Stimulated activated CD8-positive, alpha-beta memory T cell treated with anti-CD3 and anti-CD28 coated beads, Interleukin-12 subunit alpha, Interleukin-12 subunit beta, amount 100 ng/mL, for 1 hour (primary cell): ENCODE results near the gene ANKRD16.
"Not testable (repeated sequence)": the region's sequence is repeated elsewhere in the genome, so short reads cannot be mapped to it uniquely, and the experiment has no call there.

ENCODE experiments used
- DNase-seq: peaks from one replicate; pipeline ENCODE4 v3.0.0-alpha.2; 2020; ENCODE audit warnings: low read depth

Gene ANKRD16

DNA sequence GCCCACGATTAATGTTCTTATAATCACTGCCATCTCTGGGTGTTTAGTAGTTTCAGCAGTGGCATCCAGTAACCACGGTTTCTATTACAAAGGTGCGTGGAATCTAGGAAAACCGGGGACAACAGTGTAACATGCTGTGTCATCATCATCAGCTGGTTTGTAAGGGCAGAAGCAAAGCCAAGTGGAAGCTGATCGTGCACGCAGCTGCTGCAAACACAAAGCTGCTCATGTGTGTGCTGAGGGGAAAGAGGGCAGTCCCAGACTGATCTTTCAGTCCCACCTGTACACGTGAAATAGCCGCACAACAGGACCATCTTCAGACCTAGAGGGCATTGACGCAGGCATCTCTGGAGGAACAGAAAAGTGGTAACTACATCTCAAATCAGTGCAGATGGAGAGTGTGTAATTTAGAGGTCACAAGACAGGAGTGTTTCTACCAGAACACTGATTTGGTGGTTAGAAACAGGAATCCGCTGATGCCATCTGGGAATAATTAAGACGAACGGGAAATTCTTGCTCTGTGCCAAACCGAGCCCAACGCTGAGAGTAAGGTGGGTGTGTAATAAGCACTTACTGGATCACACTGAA, 13.4 kb downstream of the ANKRD16 start:
- DNase-seq, result no peak

DNA sequence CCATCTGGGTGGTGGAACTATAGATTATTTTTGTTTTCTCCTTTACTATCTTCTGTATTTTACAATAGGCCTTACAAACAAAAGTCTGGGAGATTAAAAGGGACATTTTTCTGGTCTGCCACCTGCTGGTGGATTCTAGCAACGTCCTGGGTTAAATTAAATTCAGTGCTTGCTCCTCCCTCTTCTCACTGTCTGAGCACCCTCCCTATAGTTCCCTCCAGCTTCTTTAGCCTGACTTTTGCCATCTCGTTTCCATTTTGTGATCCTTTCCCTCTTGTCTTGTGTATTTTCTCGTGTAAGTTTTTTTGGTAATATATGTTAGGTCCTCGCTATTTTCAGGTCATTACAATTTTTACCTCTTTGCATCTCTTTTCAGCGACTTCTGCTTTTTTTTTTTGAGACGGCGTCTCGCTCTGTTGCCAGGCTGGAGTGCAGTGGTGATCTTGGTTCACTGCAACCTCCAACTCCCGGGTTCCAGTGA, 16.1 kb downstream of the ANKRD16 start:
- peak; percentile 51 for DNase-seq

DNA sequence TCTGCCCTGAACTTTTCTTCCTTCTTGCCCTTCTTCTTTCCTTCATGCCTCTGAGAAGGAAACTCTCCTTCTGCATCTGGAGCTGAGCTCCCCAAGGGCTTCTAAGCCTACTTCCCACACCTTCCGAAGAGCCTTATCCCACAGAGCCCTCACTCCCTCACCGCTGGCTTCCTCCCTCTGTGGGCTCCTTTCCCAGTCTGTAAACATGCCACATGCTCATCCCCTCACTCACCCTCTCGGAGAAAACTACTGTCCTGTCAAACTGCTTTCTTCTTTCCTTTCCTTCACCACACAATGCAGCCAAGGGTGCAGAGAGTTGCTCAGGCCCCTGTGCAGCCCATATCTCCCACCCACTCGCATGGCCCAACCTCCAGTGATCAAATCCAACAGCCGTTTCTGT, 18.1 kb downstream of the ANKRD16 start:
- no peak for DNase-seq

DNA sequence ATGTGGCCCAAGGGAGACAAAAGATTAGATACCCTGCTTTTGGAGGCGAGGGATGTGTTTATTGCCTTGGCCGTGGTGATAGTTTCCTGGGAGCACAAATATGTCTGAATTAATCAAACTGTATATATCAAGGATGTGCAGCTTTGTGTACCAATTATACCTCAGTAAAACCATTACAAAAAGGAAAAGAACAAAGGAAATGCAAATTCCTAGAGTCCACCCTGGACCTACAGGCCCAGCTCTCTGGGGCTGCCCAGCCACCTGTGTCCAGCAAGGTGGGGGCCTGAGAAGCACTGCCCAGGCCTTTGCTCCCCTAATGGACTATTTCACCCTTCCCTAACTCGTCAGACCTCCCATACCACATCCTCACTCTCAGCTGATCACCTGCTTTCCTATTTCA, 20.5 kb downstream of the ANKRD16 start:
- no peak for DNase-seq

DNA sequence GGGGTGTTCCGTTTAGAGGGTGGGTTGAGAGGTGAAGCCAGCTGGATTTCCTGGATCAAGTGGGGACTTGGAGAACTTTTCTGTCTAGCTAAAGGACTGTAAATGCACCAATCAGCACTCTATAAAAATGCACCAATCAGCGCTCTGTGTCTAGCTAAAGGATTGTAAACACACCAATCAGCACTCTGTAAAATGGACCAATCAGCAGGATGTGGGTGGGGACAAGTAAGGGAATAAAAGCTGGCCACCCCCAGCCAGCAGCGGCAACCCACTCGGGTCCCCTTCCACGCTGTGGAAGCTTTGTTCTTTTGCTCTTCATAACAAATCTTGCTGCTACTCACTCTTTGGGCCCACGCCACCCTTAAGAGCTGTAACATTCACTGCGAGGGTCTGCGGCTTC, 21.3 kb downstream of the ANKRD16 start:
- not testable (repeated sequence) for DNase-seq

DNA sequence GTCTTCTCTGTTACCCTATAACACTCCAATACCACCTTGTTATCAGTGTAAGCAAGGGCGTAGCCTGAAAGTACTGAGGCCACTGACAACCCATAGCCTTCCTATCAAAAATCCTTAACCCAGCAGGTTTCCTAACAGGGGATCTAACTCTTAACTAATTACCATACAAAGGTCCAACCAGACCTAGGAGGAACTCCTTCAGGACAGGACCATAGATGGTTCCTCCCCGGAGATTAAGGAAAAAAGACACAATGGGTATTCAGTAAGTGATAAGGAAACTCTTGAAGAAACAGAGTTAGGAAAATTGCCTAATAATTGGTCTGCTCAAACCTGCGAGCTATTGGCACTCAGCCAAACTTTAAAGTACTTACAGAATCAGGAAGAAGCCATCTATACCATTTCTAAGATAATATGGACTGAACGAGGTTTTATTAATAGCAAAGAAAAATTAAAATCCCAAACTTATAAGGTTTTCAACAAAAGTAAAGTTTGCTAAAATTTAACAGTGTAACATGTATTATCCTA, 22.5 kb downstream of the ANKRD16 start:
- DNase-seq, result not testable (repeated sequence)

DNA sequence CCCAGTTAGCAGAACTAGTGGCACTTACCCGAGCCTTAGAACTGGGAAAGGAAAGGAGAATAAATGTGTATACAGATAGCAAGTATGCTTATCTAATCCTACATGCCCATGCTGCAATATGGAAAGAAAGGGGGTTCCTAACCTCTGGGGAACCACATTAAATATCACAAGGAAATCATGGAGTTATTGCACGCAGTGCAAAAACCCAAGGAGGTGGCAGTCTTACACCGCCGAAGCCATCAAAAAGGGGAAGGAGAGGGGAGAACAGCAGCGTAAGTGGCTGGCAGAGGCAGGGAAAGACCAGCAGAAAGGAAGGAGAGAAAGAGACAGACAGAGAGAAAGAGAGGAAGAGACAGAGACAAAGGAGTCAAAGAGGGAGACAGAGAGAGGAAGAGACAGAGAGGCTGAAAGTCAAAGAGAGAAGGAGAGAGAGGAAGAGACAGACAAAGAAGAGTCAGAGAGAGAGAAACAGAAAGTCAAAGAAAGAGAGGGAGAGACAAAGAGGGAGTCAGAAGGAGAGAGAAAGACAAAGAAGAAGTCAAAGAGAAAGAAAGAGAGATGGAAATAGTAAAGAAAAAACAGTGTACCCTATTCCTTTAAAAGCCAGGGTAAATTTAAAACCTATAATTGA, 23.1 kb downstream of the ANKRD16 start:
- DNase-seq, result not testable (repeated sequence)

DNA sequence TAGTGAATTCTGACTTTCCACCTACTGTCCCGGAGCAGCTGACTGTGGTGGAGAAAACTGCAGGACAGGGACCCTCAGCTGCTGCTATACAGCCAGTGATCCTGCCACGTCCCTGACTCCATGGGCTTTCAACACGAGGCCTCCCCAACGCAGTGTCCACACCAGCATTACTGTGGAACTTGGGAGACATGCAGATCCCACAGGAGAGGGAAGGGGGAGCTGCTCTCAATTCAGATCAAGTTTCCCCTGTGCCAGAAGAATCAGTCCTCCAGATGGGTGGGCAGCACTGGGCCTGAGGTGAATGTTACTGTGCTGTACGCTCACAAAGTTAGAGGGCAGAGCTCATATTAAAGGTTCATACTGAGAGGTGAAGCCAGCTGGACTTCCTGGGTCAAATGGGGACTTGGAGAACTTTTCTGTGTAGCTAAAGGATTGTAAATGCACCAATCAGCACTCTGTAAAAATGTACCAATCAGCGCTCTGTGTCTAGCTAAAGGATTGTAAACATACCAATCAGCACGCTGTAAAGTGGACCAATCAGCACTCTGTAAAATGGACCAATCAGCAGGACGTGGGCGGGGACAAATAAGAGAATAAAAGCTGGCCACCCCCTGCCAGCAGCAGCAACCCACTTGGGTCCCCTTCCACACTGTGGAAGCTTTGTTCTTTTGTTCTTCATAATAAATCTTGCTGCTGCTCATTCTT, 26.6 kb downstream of the ANKRD16 start:
- DNase-seq, result not testable (repeated sequence)

DNA sequence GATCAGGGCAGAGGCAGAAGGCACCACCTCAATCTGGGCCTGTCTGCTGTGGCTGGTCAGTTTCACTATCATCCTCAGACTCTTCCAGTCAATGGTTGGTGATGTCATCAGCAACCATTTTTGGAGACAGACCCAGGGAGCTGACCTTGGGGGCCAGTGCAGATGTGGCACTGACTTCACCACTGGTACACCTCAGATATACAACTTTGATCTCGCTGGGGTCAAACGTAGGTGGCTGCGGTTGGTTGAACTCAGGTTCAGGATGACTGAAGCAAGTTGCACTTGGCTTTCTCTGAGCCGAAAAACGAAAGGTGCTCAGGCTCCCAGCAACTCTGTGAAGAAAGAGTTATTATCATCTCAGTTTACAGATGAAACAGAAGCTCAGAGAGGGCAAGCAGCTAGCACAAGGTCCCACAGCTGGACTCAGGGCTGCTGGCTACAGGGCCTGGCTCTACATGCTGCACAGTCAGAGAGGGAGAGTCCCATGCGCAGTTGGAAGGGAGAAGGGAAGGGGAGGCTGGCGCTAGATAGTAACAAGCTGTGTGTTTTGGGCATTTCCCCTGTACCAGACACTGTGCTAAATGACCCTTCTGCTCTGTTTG, 27.2 kb downstream of the ANKRD16 start:
- no peak for DNase-seq

DNA sequence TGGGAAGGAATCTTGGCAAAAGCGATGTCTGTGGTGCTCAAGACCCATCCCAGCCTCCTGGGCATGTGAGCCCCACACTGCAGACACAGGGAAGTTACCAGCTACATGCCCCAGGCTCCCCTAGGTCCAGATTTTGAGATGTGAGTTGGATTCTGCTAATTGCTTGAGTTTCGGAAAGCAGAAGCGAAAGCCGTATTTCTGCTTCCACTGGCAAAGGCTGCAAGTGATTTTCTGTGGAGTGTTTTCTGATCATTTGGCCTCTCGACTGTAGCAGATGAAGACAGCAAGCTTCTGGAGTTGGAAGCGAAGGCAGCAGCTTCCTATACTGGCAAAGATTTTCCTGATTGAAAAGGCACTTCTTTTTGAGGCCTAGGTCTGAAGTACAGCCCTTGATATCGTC, 29.6 kb downstream of the ANKRD16 start:
- DNase-seq, result no peak

DNA sequence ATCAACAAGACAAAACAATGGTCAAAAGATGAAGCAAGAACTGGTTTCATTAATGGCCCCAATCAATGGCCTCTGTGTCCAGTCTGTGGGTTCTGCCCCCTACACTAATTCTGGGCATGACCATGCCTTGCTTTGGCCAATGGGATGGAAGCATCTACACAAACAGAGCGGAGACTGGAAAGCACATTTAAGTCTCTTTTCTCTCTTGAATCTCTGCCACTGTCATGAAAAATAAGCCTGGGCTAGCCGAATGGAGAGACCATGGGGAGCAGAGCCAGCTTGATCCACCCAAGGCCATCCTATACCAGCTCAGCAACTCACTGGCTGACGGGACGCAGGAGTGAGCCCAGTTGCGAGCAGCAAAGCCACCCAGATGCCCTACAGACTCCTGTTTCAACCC, 30.9 kb downstream of the ANKRD16 start:
- DNase-seq, result no peak

DNA sequence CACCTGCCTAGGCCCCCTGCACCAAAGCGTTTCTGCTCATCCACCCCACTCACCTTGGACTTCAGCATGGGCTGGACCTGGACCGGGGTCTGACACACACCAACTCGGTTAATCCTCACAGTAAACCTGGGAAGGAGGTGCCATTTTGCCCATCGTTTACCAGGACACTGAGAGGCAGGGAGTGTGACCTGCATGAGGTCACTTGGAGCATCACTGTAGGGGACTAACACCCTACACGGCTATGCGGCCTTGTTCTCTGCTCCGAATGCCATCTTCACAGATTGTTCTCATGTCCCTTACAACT, 33.0 kb downstream of the ANKRD16 start:
- DNase-seq, result no peak

DNA sequence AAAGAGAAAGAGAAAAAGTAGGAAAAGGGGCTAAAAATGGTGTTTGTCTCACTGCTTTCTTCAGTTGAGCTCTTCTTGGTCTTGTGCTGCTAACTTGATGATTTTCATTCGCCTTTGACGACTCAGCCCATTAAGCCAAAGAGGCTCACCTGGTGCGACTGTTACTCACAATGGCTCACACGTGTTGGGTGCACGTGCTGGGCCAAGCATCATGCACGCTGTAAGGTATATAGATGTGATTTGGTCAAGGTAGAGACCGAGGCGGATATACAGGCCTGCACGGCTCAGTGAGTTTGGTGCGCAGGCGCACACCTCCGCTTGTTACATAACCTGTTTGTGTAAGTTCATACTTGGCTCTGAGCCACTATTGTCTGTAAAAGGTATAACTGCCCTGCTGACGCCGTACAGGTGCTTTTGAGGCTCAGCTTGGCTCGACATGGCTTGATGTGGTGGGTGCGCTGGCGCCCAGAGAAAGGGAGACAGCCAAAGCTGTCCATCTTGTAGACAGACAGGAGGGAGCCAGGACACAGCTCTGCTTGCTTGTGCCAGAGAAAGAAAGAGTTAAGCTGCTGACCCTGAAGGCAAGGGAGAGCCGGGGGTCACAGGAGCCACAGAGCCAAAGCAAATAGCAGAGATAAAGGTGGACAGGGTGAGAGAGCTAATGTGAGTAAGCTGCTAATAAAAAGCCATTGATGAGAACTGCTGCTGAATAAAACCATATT, 33.6 kb downstream of the ANKRD16 start:
- DNase-seq, result no peak

DNA sequence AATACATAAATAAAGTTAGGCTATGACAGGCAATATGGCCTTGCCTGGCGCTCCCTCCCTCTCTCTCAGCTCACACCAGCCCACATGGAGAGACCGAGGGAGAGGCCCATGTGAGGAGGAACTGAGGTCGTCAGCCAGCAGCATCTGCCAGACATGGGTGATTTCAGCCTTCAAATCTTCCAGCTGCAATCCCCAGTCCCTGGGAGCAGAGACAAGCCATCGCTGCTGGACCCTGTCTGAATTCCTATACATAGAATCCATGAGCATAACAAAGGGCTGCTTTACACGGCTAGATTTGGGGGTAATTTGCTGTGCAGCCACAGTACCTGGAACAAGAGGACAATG, 35.6 kb downstream of the ANKRD16 start:
- DNase-seq, result no peak

DNA sequence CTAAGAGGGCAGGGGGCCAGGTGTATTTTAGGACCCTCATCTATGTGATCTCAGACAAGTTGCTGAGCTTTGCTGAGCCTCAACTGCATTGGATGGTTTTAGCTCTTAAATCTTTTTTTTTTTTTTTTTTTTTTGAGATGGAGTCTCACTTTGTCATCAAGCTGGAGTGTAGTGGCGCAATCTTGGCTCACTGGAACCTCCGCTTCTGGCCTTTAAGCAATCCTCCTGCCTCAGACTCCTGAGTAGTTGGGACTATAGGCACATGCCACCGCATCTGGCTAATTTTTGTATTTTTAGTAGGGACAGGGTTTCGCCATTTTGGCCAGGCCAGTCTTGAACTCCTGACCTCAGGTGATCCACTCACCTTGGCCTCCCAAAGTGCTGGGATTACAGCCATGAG, 43.0 kb downstream of the ANKRD16 start:
- DNase-seq, result not testable (repeated sequence)

DNA sequence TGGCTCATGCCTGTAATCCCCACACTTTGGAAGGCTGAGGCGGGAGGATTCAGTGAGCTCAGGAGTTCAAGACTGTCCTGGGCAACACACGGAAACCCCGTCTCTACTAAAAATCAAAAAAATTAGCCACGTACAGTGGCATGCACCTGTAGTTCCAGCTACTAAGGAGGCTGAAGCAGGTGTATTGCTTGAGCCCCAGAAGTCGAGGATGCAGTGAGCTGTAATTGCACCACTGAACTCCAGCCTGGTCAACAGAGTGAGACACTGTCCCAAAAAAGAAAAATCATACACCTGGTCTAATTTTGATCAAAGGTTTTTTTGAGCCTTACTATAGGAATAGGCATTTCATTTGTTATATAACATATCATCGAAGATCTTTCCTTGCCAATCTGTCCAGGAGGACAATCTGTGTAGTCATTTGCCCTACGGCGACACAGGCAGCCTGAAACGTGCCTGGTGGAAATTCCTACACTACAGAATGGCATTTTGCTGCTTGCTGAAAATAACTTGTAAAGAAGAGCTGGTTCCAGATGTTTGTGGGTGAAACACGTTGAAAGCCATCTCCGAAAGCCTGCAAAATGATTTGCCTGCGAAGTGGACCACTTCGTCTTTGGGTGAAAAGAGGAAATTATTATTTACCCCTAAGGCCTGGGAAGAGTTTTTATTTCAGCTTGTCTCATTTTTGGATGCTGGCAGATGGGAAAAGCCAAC, 45.2 kb downstream of the ANKRD16 start:
- DNase-seq, result no peak

DNA sequence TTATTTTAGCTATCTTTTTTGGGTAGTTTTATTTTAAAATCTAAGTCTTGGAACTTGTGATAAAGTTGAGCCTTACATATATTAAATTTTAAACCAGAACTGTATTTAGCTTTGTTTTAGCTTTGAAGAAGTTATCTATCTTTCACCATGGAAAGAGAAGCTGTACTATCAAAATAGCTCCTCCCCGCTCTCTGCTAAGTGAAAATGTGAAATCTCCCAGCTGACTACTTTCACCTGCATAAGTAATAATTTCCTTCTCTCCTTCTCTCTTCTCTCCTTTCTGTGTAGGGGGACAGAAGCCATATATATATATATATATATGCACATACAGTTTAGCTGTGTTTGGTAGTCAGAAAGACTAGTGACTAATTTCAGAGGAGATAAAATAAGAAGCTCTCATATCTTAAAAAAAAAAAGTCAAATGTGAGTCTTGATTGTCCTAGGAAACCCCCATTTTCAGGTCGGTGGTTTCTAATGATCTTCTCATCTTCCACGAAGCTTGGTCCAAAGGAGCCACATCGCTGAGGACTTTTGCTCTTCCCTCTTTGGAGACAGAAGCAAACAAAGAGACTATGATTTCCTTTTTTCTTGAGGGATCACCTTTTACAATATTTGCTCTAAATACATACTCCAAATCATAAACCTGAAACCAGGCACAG, 45.9 kb downstream of the ANKRD16 start:
- no peak for DNase-seq

DNA sequence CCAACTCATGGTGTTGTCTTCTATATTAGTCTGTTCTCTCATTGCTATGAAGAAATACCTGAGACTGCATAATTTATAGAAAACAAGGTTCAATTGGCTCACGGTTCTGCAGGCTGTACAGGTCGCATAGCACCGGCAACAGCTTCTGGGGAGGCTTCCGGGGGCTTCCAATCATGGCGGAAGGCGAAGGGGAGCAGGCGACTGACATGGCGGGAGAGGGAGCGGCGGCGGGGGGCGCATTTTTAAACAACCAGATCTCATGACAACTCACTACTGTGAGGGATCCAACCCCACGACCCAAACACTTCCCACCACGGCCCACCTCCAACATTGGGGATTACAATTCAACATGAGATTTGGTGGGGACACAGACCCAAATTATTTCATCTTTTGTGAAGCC, 47.7 kb downstream of the ANKRD16 start:
- no peak for DNase-seq

DNA sequence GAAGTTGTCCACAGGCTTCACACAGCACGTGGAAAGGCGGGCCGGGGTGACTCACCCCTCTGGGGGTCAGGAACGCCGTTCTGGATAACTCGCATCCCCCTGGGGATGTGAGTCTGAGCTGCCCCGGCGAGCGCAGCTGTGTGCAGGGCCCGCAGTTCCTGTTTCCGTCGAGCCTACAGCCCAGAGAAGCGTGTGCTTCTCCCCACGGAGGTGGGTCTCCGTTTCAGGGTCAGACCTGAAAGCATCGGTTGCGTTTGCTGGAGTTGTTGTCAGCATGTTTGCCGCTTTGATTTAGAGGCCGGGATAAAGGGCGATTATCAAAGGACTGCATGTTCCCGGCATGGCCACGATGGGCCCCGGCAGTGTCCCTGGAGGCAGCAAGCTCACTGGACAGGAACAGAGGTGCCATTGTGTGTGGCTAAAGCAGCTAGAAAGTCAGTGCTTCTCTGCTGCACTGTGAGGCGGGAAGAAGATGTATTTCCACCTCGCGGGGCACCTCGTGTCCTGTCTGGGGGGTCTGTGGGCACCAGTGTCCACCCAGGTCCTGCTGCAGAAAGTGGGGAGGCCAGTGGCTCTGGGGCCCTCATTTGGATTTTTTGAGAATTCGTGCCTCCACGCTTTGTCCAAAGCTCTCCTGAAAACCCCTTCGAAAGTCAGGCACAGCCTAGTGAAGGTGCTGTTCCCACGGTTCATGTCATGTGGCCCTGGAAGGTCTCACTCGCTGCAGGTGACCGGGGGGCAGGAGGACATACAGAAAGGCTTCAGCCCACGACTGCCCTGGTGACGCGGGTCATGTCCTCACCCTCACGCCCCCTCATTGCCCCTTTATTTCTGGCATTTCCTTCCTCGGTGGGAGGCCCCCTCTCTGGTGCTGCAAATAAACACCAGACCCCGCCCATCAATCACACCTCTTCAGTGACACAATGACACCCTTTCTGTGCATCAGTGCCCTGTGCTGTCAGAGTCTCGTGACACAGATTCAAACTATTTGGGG, 49.1 kb downstream of the ANKRD16 start:
- no peak for DNase-seq

DNA sequence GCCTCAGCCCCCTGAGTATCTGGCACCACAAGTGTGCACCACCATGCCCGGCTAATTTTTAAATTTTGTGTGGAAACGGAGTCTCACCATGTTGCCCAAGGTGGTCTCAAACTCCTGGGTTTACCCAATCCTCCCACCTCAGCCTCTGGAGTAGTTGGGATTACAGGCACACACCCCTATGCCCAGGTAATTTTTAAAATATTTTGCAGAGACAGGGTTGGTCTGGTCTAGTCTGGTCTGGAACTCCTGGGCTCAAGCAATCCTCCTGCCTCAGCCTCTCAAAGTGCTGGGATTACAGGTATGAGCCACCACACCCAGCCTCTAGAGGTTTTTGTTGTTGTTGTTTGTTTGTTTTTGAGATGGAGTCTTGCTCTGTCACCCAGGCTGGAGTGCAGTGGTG, 53.5 kb downstream of the ANKRD16 start:
- not testable (repeated sequence) for DNase-seq
